HepG2 (cell line): ENCODE measurements around the gene LRIG1. TPM values are rescaled to one million over a fixed set of nuclear protein-coding genes. Genes with fewer than 3 reads are reported as not detected.

Experiments used
- ATAC-seq: fragments of 200-7000 bp; cut with Tn5 transposase; 3 replicates; pipeline ENCODE4 v1.9.1; 2020; ENCODE audit warnings: mild to moderate bottlenecking, moderate library complexity
- BruUV-seq: library from RNA; stranded (reverse); fragments of 400-500 nt; replicated peaks from 2 replicates; lab custom pipeline; 2021; lab: Mats Ljungman, UMichigan
- CTCF ChIA-PET: fragments of 300-600 bp; formaldehyde crosslinking; extraction: SDS; loops from one replicate; lab custom pipeline; 2021; ENCODE audit warnings: low total read pairs, inconsistent platforms, low intra/inter-chr PET ratio; lab: Yijun Ruan, JAX
- POLR2A ChIA-PET: fragments of 350-600 bp; sonication (Branson Sonifier 250); formaldehyde crosslinking; loops from one replicate; lab custom pipeline; 2020; ENCODE audit warnings: antibody characterized with exemption, inconsistent platforms; lab: Yijun Ruan, JAX
- DNase-seq: peaks from one replicate; pipeline ENCODE4 v3.0.0-alpha.2; 2015; ENCODE audit warnings: low spot score
- FAIRE-seq: peaks from 3 replicates; lab custom pipeline; 2011; peaks lifted over from hg19 to GRCh38; lab: Jason Lieb, UNC
- H2AFZ ChIP-seq: one replicate; pipeline ENCODE4 v1.6.1; 2011; ENCODE audit warnings: low read length, inconsistent platforms
- H3K27ac ChIP-seq: fragments of 300-600 bp; 3 replicates; pipeline ENCODE4 v1.8.0; 2011; ENCODE audit warnings: mixed run types, mild to moderate bottlenecking, mixed read lengths, low read length, inconsistent platforms; ENCODE audit not compliant: insufficient read depth; ENCODE audit errors: extremely low read length
- H3K27me3 ChIP-seq, 2 experiments: fragments of 200-600 bp in 1 of 2; 2 replicates in 1 of 2; 3 replicates in 1 of 2; pipeline versions ENCODE4 v1.6.0 to v1.8.0; 2011; ENCODE audit warnings: low read length in 2 of 2, mild to moderate bottlenecking in 2 of 2, moderate library complexity in 2 of 2, inconsistent platforms in 1 of 2; ENCODE audit not compliant: insufficient read depth in 2 of 2, control insufficient read depth in 1 of 2
- H3K36me3 ChIP-seq, 2 experiments: fragments of 200-600 bp in 1 of 2; replicated peaks in 1 of 2; 2 replicates in 1 of 2; 3 replicates in 1 of 2; pipeline versions ENCODE4 v1.5.1 to v1.8.0; 2011; ENCODE audit warnings: low read length in 2 of 2, inconsistent platforms in 1 of 2; ENCODE audit not compliant: insufficient read depth in 2 of 2, control insufficient read depth in 1 of 2
- H3K4me1 ChIP-seq: 2 replicates; pipeline ENCODE4 v1.5.1; 2012; ENCODE audit warnings: low read length, inconsistent platforms; ENCODE audit not compliant: insufficient read depth
- H3K4me2 ChIP-seq: 2 replicates; pipeline ENCODE4 v1.6.0; 2011; ENCODE audit warnings: low read depth, low read length, inconsistent platforms
- H3K4me3 ChIP-seq, 3 experiments: fragments of 200-600 bp in 1 of 3; sonication (generic), shearing (Covaris generic) in 1 of 3; replicated peaks in 1 of 3; 2 replicates each; pipeline ENCODE4 v1.5.1; 2011 to 2016; ENCODE audit warnings: low read length in 3 of 3, inconsistent platforms in 2 of 3, low read depth in 2 of 3, mild to moderate bottlenecking in 2 of 3, control low read depth in 1 of 3, mixed read lengths in 1 of 3; ENCODE audit not compliant: insufficient read depth in 1 of 3
- H3K79me2 ChIP-seq: one replicate; pipeline ENCODE4 v1.6.1; 2011; ENCODE audit warnings: low read length, inconsistent platforms; ENCODE audit not compliant: insufficient read depth
- H3K9ac ChIP-seq: 2 replicates; pipeline ENCODE4 v1.6.0; 2011; ENCODE audit warnings: mild to moderate bottlenecking, low read depth, low read length, inconsistent platforms; ENCODE audit not compliant: insufficient read depth
- H3K9me3 ChIP-seq: 2 replicates; pipeline ENCODE4 v1.5.1; 2012; ENCODE audit warnings: mild to moderate bottlenecking, low read length
- H4K20me1 ChIP-seq: 2 replicates; pipeline ENCODE4 v1.6.0; 2011; ENCODE audit warnings: inconsistent platforms, mild to moderate bottlenecking, low read length, moderate library complexity; ENCODE audit not compliant: insufficient read depth
- ETS1 ChIP-seq: sonication (generic); formaldehyde crosslinking; IDR thresholded peaks from 2 replicates; pipeline ENCODE4 v1.4.0; 2020; ENCODE audit warnings: missing genetic modification reagents
- FOXA3 ChIP-seq: IDR thresholded peaks from 2 replicates; pipeline ENCODE4 v1.6.1; 2016; ENCODE audit warnings: missing genetic modification reagents, missing compliant biosample characterization
- NPAS2 ChIP-seq: sonication (generic); formaldehyde crosslinking; IDR thresholded peaks from 2 replicates; pipeline ENCODE4 v1.8.0; 2022; ENCODE audit warnings: mild to moderate bottlenecking, missing genetic modification reagents, borderline replicate concordance
- NR2F1 ChIP-seq, 2 experiments: fragments of 450-650 bp in 1 of 2; formaldehyde crosslinking in 1 of 2; IDR thresholded peaks; 2 replicates each; pipeline versions ENCODE4 v1.5.0 to v1.6.1; 2016 to 2020; ENCODE audit warnings: mild to moderate bottlenecking in 1 of 2, missing compliant biosample characterization in 1 of 2, missing genetic modification reagents in 1 of 2, moderate library complexity in 1 of 2
- PHF5A ChIP-seq: IDR thresholded peaks from one replicate; pipeline ENCODE4 v1.6.1; 2018; ENCODE audit warnings: low read depth, missing genetic modification reagents; ENCODE audit not compliant: unreplicated experiment
- POLR2AphosphoS5 ChIP-seq: IDR thresholded peaks from 2 replicates; pipeline ENCODE4 v1.6.1; 2012; ENCODE audit warnings: low read depth, low read length
- SOX13 ChIP-seq, 3 experiments: fragments of 450-650 bp in 1 of 3; sonication (generic) in 1 of 3; formaldehyde crosslinking in 1 of 3; IDR thresholded peaks in 2 of 3; conservative IDR thresholded peaks in 1 of 3; 2 replicates each; pipeline versions ENCODE4 v1.5.0 to v1.6.1; 2016 to 2020; ENCODE audit warnings: antibody characterized with exemption in 1 of 3, mild to moderate bottlenecking in 1 of 3, missing compliant biosample characterization in 1 of 3, missing genetic modification reagents in 1 of 3, moderate library complexity in 1 of 3
- STAT6 ChIP-seq: sonication (generic); formaldehyde crosslinking; IDR thresholded peaks from 2 replicates; pipeline ENCODE4 v1.4.0; 2020; ENCODE audit warnings: missing genetic modification reagents, mild to moderate bottlenecking, borderline replicate concordance
- TEAD3 ChIP-seq: optimal IDR thresholded peaks from 2 replicates; pipeline ENCODE3; 2016; ENCODE audit warnings: borderline replicate concordance
- ZBTB39 ChIP-seq: sonication (generic); formaldehyde crosslinking; IDR thresholded peaks from 2 replicates; pipeline ENCODE4 v1.5.0; 2020; ENCODE audit warnings: missing genetic modification reagents
- ZFP36L1 ChIP-seq: sonication (generic); formaldehyde crosslinking; IDR thresholded peaks from 2 replicates; pipeline ENCODE4 v1.8.0; 2022; ENCODE audit warnings: mild to moderate bottlenecking, missing genetic modification reagents, moderate library complexity
- ZXDC ChIP-seq: sonication (generic); formaldehyde crosslinking; IDR thresholded peaks from 2 replicates; pipeline ENCODE4 v1.5.0; 2020; ENCODE audit warnings: mild to moderate bottlenecking, missing genetic modification reagents
- WGBS: methylation state at CpG from one replicate; pipeline ENCODE4 v1.1.6; 2017; ENCODE audit warnings: low lambda C conversion rate; 5-methylcytosine and 5-hydroxymethylcytosine counted together
- in situ Hi-C: cut with HindIII; loops from 2 replicates; pipeline ENCODE4 v1.10.0; 2017; ENCODE audit warnings: low pct_unique_long_range_greater_than_20kb; ENCODE audit not compliant: extremely low pct_ligation_motif_present
- intact Hi-C: fragments of 100-400 bp; cut with micrococcal nuclease; formaldehyde crosslinking; loops from one replicate; pipeline ENCODE4 v1.10.0; 2022; ENCODE audit not compliant: unreplicated experiment
- polyA plus RNA-seq, 8 experiments: library from polyadenylated mRNA; depleted of rRNA in 3 of 8; stranded (reverse) in 7 of 8; unstranded in 1 of 8; fragments of >200 nt; fragmentation: Illumina TruSeq in 4 of 8; extraction: Trizol in 4 of 8; gene quantifications; 2 replicates each; pipeline versions ENCODE4 v1.2.1 to v1.2.3, GENCODE V29; 2011 to 2016; ENCODE audit warnings: low read depth in 4 of 8, missing spikeins in 1 of 8, mixed read lengths in 1 of 8; ENCODE audit not compliant: insufficient read depth in 1 of 8
- total RNA-seq, 5 experiments: library from RNA; depleted of rRNA; stranded (reverse); fragments of >200 nt; fragmentation: Illumina TruSeq; extraction: Trizol; gene quantifications; 2 replicates each; pipeline ENCODE4 v1.2.3, GENCODE V29; 2016; ENCODE audit warnings: low read depth in 1 of 5
- TF ChIP-seq, protein P1 (sequence below): sonication (generic); formaldehyde crosslinking; IDR thresholded peaks from 2 replicates; pipeline ENCODE4 v1.5.0; 2020; ENCODE audit warnings: missing genetic modification reagents

The LRIG1 gene
- total and polyA plus RNA-seq, 2 of the 13 experiments (the other 11 are each of a cell fraction or from before 2014, with no cell fraction given) = 17.8 to 24.8 TPM

- ChIA-PET POLR2A (interaction anchor here (1.5 to 2.3 kb wide), 2 partner anchors 10 to 11 kb away, joined by 4 to 20 read pairs; no protein-coding TSS in a partner anchor), CTCF (no interaction called here)
- no peak overlapping the region for H3K27ac ChIP-seq
- H3K9ac ChIP-seq = no peak overlapping the region
- peaks cover 75% of the 10 kb centered on the region for H3K79me2 ChIP-seq
- no peaks in the 10 kb centered on the region for H3K9me3 ChIP-seq
- H3K27me3 ChIP-seq = no peaks in the 10 kb centered on the region
- no peak for DNase-seq
- in situ Hi-C loops = no loop called here
- H4K20me1 ChIP-seq = no peaks in the 10 kb centered on the region
- no peak overlapping the region for H3K4me2 ChIP-seq
- intact Hi-C loops = no loop called here
- H3K4me1 ChIP-seq = peaks cover 85% of the 10 kb centered on the region
- no peak for ATAC-seq
- FAIRE-seq = no peak
- WGBS = 96% methylated on average over 5 of the region's 5 CpGs
- no peak overlapping the region for H2AFZ ChIP-seq
- H3K4me3 ChIP-seq = no peak overlapping the region
- no peaks in the 10 kb centered on the region for H3K36me3 ChIP-seq
- BruUV-seq = no TSS peak
- no peak for TF ChIP-seq FOXA3 (CRISPR knock-in tag)
- TF ChIP-seq PHF5A = no peak
- TF ChIP-seq ZXDC (CRISPR knock-in tag) = no peak
- no peak for TF ChIP-seq POLR2AphosphoS5
- TF ChIP-seq TEAD3 = no peak
- no peak for TF ChIP-seq NPAS2 (CRISPR knock-in tag)
- TF ChIP-seq, protein P1, sequence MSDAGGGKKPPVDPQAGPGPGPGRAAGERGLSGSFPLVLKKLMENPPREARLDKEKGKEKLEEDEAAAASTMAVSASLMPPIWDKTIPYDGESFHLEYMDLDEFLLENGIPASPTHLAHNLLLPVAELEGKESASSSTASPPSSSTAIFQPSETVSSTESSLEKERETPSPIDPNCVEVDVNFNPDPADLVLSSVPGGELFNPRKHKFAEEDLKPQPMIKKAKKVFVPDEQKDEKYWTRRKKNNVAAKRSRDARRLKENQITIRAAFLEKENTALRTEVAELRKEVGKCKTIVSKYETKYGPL (CRISPR knock-in tag) = no peak
- no peak for TF ChIP-seq NR2F1 (CRISPR knock-in tag; IDR thresholded peaks at IDR 0.05)
- TF ChIP-seq ZFP36L1 (CRISPR knock-in tag) = no peak
- no peak for TF ChIP-seq ETS1 (CRISPR knock-in tag)
- TF ChIP-seq SOX13 (IDR thresholded peaks at IDR 0.05) = no peak
- no peak for TF ChIP-seq SOX13 (CRISPR knock-in tag; conservative IDR thresholded peaks at IDR 0.05 in 1 of 2, IDR thresholded peaks at IDR 0.05 in 1 of 2)
- no peak for TF ChIP-seq ZBTB39
- no peak for TF ChIP-seq STAT6 (CRISPR knock-in tag)
Observed at GRCh38 chr3:66470285-66470684, 30.5 kb downstream of the LRIG1 start.
